ENCODE results near the gene BCORL1.

BCORL1 gene

DNA sequence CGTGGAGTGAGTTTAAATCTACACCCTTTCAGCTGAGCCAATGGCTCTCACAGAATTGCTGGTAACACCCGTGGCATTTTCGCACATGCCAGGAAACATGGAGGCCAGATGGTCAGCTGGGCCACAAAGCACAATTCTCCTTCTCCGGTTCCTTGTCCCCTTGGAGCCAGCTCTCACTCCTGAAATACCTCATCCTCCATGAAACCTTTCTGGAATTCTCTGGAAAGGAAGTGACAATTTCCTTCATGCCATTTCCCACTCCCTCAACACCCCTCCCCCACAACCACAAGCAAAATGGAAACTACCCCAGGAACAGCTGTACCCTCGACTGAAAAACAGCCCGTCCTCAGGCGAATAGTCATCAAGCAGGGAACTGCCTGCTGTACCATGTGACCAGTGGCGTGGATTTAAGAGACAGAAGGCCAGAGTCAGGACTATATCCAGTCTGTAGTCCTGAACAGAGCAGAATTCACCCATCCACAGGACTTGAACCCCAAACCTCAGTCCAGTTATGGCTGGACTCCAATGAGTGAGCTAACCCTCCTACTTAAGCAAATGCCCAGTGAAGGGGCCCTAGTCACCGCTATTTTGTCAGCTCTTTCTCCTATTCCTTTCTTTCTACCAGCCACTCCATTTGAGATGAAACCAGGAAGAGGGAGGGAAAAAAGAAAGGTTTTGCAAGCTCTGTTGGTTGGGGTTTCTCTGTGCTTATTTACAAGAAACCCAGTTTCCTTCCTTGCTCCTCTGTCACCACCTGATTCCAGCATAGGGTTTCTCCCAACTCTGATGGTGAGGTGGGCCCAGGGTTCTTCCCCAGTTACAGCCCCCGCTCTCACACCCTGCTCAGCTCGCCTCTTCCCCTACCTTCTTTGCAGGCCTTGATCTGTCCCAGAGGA is 103.4 kb downstream of the BCORL1 start:
- in situ Hi-C loops (cut with HindIII; ENCODE audit: low sequenced_read_pairs): no loop called here

DNA sequence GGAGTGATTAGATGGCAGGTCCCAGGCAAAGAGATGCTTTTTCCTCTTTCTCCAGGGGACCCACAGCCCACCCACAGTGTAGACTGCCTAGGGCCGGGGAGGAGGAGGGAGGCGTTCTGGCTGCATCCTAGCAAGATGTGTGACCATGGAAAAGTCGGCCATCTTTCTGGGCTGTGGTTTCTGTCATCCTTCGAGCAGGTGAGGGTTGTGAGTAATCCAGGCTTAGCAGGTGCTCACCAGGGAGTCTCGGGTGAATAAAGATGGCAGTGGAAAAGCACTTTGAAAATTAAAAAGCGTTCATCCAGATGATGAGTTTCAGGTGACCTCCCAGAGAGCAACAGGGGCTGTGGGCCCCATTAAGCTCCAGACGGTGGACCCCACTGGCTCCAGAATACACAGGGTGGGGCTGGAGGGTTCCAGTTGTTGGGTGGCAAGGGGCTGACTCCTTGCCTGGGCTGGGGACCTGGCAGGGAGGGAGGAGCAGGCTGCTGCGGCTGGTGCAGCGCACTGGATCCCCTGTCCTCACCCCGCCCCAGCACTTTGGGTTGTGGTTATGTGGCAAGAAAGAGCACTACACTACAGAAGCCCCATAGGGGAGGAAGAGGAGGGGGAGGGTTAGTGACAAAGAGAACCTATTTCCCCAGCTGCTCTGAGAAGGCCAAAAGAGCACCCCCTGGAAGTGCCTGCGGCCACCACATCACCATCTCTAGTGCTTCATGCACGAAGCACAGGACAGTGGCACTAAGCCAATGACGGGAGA is 104.2 kb downstream of the BCORL1 start:
- in situ Hi-C loops (cut with HindIII; ENCODE audit: low sequenced_read_pairs): no loop called here

DNA sequence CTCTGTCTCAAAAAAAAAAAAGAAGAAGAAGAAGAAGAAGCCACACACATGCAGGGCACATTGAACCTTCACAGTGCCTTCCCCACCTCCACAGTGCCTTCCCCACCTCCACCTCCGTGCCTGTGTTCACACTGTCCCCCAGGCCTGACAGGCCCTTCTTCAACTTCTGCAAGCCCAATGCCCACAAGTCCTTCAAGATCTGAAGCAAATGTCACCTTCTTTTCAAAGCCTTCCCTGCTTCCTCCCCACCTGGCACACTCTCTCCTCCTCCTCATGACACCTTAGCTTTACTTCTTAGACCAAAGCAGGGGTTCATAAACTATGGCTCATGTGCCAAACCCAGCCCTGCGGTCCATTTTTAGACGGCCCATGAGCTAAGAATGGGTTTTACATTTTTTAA is 107.9 kb downstream of the BCORL1 start:
- in situ Hi-C loops (cut with HindIII; ENCODE audit: low sequenced_read_pairs): no loop called here

DNA sequence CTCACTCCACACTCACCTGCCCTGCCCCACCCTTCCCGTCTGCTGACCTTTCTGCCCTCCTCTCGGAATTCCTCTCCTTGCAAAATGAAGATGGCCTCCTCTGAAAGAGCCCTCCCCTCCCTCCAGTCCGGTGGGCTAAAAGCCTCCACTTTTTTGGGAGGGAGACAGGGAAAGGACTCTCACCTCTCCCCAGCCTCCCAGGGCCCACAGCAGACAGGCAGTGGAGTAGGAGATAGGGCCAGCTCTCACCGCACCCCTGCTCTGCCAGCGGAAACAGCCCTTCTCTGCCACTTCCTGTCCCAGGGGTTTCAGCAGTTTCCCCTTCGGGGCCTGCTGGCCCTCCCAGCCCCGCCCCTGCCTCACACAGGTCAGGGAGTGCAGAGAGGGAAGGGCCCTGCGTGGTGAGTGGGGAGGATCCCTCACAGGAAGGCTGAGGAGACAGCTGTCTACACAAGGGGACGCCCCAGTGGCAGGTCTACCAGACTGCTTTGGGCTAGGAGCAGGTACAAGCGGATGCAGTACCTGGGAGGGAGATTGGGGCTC is 109.6 kb downstream of the BCORL1 start:
- in situ Hi-C loops (cut with HindIII; ENCODE audit: low sequenced_read_pairs): no loop called here

DNA sequence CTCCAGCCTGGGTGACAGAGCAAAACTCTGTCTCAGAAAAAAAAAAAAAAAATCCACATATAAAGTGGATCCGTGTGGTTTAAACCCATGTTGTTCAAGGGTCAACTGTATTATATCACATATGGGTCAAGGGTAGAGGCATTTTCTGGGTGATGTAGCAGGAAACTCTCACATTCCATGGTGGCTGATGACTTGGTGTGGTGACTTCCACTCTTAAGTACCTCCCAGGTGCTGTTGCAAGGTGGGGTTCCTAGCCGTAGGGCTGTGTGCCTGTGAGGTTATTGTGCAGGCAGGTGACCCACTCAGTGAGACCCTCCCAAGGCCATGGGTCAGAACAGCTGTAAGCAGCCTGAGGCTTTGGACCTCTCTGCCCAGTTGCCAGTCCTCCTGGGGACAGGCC is 110.8 kb downstream of the BCORL1 start:
- in situ Hi-C loops (cut with HindIII; ENCODE audit: low sequenced_read_pairs): no loop called here

DNA sequence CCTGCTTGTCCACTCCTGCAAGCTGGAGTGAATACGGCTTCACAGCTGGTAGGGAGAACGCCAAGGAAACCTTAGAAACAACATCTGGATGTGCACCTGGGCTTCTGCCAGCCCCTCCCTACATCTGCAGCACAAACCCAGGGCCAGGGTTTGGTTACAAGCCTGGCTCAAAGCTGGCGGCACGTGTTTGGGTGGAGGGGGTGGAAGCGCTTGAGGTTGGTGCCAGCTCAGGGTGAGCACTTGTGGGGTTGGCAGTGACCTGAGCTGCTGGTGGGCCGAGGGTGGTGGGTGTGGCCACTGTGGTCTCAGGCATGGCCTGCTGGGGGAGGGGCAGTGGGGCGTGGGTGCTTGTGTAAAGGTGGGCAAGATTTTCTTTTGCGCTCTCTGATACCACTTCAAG is 112.3 kb downstream of the BCORL1 start:
- in situ Hi-C loops (cut with HindIII; ENCODE audit: low sequenced_read_pairs): no loop called here

DNA sequence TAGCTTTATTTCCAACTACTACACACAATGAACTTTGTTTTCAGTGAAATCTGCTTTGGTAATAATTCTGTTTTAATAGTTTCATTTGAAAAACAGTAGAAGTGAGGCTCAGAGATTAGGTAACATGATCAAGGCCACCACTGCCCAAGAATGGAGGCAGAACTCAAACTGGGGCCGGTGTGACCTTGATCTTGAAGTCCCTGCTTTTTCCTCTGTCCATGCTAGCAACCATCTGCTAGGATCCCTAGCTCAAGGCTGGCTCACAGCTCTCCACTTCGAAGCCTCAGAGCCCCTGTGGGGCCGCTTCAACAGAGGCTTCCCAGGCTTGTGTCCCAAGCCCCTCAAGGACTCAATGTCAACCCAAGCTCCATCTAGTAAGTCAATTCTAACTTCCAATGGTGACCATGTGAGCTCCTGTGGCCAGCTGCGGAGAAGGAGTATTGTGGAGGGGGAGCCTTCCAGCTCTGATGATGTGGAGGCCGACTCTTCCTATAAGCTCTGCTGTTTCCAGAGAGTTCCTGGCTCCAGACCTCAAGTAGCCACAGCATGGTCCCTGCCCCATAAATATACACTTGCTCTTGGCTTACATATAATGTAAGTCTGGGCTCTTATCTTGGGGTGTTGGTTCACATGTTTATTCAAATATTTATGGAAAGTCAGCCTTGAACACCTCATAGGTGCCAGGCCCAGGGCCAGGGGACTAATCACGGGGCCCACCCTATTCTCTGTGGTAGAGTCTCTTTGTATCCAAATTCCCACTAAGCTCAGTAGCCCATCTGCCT is 113.0 kb downstream of the BCORL1 start:
- in situ Hi-C loops (cut with HindIII; ENCODE audit: low sequenced_read_pairs): no loop called here

DNA sequence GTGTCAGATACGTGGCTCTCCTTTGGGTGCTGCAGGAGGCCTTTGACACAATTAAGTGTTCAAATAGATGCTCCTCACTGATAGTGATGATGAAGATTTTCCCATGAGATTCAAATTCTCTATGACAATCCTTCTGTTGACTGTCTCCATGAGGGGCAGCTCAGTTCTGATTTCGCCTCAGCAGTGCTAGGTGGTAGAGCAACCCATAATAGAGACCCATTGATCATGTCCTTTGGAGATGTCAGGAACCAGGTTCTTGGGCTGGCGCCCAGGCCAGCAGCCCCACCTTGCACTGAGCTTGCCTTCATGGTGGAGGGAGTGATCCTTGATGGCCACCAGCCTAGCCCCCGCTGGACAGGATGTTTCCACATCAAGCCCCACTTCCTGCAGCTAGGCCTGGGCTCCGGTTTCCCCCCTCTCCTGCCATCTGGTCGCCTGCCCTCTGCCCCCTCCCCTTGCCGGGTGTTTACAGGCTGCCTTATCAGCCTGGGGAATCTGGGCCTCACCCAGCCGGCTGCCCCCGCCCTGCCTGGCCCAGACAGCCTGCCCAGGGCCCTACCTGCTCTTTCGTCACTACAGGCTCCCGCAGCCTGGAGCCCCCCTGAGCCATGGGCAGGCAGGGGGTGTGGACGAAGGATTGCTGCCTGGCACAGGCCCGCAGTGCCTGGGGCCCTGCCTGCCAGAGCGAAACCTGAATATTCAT is 115.2 kb downstream of the BCORL1 start:
- in situ Hi-C loops (cut with HindIII; ENCODE audit: low sequenced_read_pairs): no loop called here

DNA sequence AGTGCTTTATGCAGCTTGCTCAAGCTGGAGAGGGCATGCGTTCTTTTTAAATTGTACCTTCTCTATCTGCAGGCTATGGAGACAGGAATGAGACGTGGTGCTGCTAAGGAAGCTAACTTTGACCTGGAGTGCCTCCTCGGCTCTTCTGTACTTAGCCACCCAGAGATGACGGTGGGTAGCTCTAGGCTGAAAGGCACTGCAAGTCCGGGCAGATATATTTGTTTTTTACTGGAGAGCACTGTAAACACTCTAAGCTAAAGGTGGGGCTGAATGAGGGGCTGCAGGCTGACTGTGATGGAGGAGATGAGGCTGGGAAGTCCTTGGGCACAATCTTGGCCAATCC is 115.7 kb downstream of the BCORL1 start:
- in situ Hi-C loops (cut with HindIII; ENCODE audit: low sequenced_read_pairs): no loop called here

DNA sequence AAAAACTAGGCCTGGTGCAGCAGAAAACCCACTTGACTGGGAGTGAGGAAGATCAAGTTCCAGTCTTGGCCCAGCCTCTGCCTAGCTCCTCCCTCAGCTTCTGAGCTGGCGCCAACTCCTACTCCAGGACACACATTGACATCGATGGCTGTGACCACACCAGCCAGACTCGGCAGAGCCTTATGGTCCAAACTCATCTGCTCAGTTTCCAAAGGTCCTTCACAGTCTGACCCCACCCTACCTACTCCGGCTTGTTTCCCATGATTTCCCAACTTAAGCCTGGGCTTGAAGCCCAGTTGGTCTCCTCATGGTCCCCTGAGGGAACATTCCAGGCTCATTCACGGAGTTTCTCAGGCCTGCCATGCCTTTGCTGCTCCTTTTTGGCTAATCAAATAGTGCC is 117.7 kb downstream of the BCORL1 start:
- in situ Hi-C loops (cut with HindIII; ENCODE audit: low sequenced_read_pairs): no loop called here

DNA sequence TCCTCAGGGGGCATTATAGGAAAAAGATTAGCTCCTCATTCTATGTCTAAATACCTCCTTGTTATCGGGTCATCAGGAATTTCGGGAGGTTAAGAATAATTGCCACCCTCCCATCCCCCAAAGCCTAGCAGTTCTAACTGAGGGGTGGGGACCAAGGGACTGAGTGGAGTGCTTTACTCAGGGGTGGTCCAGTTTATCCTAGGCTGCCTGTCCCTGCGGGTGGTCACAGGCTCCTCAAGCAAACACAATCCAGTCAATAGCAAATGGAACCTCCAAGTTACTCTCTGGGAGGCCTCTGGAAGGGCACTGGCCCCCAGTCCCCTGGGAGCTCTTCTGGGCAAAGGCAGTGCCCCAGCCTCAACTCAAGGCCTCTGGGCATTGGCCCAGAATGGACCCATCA is 121.2 kb downstream of the BCORL1 start:
- in situ Hi-C loops (cut with HindIII; ENCODE audit: low sequenced_read_pairs): no loop called here

DNA sequence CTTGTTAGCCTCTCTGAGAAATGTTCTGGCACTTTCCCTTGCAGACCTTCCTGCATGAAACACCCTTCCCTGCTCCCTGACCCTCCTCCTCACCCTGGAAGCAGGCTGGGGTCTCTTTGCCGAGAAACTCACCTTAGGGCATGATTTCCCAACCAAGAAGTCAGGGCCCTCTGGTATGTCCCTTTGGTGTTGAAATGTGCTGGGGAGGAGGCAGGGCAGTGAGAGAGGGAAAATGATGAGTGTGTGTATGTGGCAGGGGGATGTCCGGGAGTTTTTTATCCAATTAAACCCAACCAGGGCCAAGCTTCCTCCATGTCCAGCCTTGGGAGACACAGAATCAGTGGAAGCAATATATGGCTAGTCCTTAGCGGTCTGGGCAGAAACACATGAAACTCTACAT is 122.8 kb downstream of the BCORL1 start:
- in situ Hi-C loops (cut with HindIII; ENCODE audit: low sequenced_read_pairs): loop anchor here (5.0 kb wide), 1 partner anchor 83 kb away; no protein-coding TSS in a partner anchor

DNA sequence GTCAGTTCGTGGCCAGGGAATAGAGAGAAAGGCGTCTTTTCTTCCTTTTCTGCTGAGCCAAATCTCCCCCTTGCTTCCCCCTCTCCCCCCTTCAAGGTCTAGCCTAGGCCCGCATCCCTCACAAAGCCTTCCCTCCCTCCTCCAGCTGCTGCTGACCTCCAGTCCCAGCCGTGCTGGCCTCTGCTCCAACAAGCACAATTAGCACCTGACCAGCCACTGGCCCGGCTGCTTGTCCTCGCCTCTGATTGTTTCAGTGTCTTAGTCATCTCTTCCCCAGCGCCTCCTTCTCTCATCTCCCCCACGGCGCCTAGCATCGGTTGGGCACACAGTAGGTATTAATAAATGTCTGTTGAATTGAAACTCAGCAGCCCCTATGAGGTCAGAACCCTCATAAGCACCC is 123.6 kb downstream of the BCORL1 start:
- in situ Hi-C loops (cut with HindIII; ENCODE audit: low sequenced_read_pairs): loop anchor here (5.0 kb wide), 1 partner anchor 84 kb away; no protein-coding TSS in a partner anchor

Measured in endothelial cell of hepatic sinusoid (primary cell).